A549 treated with ZK216348 at 1 μM for 4 hours (cell line): Measurements from ENCODE around the gene MGST3. TPM values are rescaled to one million over a fixed set of nuclear protein-coding genes. Genes with fewer than 3 reads are reported as not detected.

ENCODE experiments used
- total RNA-seq: library from RNA; stranded (reverse); fragments of 200-300 nt; extraction: Qiagen RNA extraction; gene quantifications from 5 replicates; pipeline ENCODE4 v1.2.3, GENCODE V29; 2022; ENCODE audit warnings: low read depth

Gene MGST3
- 186 to 221 TPM (median 192 TPM) in 5 replicates for total RNA-seq

DNA sequence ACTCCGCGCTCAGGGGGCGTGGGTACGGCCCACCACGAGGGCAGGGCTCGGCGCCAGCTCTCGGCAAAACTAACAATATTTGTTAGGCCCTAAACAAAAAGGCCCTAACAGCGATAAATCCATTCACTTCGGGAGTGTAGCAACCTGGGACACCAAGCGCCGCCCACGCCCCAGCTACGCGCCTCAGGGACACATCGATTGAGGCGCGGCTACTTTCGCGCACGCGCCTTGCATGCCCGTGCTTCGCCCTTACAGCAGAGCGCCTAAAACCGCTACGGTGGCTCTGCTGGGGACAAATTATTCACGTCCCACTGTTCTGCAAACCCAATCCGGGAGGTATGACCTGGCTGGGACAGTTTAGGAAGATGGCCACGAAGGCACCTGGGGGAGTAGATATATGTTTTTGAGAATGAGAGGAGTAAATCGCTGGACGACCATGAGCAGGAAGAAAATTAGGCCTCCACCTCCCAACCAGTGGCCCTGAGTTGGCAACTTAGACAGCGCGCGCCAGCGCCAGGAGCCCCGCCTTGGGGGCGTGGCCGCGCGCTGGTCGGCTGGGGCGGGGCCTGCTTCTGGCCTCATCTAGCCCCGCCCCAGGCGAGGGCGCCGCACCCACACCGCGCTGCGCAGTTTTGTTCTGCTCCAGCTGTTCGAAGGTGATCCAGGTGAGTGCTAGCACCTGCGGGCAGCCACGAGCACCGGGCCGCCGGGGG lies at the start of gene MGST3:
MGST3 (plus strand) TSS at position 606 of the 713 bp plus-strand sequence. CDS start 18,614 bp downstream, outside the sequence.

DNA sequence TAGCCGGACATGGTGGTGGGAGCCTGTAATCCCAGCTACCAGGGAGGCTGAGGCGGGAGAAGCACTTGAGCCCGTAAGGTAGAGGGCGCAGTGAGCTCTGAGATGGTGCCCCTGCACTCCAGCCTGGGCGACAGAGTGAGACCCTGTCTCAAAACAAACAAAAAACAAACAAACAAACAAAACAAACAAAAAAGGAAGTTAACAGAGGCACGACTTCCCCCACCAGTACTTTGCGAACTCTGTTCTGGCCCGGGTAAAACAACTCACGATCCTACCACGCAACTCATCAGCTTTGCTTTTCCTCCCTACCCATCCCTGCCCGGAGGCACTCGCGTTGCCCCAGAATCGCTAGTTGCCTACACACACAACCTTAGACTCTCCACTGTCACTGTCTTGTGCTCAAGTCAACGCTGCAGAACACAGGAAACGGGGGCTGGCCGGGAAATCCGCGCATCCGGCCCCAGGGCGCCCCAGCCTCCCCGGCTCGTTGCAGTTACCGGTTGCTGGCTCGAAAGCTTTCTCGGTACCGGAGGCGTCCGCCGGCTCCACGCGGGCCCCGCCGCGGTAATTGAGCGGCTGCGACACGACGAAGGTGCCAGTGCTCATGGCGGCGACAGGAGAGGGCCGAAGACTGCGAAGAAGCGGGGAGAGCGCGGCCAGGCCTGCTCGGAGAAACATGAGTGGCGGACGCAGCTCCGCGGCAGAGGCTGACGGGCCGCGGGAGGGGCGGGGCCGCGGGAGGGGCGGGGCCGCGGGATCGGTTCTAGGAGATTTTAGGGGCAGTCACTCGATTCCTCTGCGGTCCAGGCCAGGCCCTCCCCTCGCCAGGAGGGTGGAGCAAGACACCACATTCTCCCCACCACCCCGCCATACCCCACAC lies 67.1 kb downstream of the MGST3 start, which contains the start of gene ALDH9A1:
ALDH9A1 (minus strand) TSS at position 682 of the 880 bp plus-strand sequence; CDS start at position 678, 4 bp downstream.

Other genes with a start within 250 kb of the MGST3 start
- not detected in 5 replicates for gene RXRG, start 186.1 kb upstream of the MGST3 start, total RNA-seq
- not detected in 5 replicates for gene LRRC52, start 87.2 kb upstream of the MGST3 start, total RNA-seq
- 34.2 to 43.1 TPM (median 41.8 TPM) in 5 replicates for gene ALDH9A1, start 67.3 kb downstream of the MGST3 start, total RNA-seq
- gene TMCO1, start 137.6 kb downstream of the MGST3 start, total RNA-seq: 157 to 210 TPM (median 166 TPM) in 5 replicates
- 111 to 119 TPM (median 114 TPM) in 5 replicates for gene UCK2, start 196.4 kb downstream of the MGST3 start, total RNA-seq